HEK293 (cell line): Measurements from ENCODE around the gene RPP30.
A peak's percentile ranks its signal among the peaks of the same experiment; 100 is the strongest.
"Not testable (repeated sequence)": the region's sequence is repeated elsewhere in the genome, so short reads cannot be mapped to it uniquely, and the experiment has no call there.

ENCODE experiments used
- CTCF ChIA-PET: fragments of 350-600 bp; formaldehyde crosslinking; extraction: SDS; loops from one replicate; lab custom pipeline; 2021; ENCODE audit warnings: antibody characterized with exemption; lab: Yijun Ruan, JAX
- POLR2A ChIA-PET: fragments of 300-600 bp; formaldehyde crosslinking; extraction: SDS; loops from one replicate; lab custom pipeline; 2020; ENCODE audit warnings: antibody characterized with exemption, inconsistent platforms; lab: Yijun Ruan, JAX
- H3K27ac ChIP-seq: fragments of 200-500 bp; sonication (Bioruptor generic); 2 replicates; pipeline ENCODE4 v1.5.1; 2014; ENCODE audit warnings: low read depth, low read length, control low read depth, inconsistent platforms; ENCODE audit errors: extremely low read depth
- H3K36me3 ChIP-seq, 2 experiments: fragments of 200-500 bp in 1 of 2; sonication (Bioruptor generic) in 1 of 2; 1 replicate in 1 of 2; 2 replicates in 1 of 2; pipeline ENCODE4 v1.5.1; 2014 to 2017; ENCODE audit warnings: inconsistent platforms in 2 of 2, low read length in 2 of 2; ENCODE audit not compliant: control insufficient read depth in 2 of 2, insufficient read depth in 1 of 2
- H3K4me1 ChIP-seq: fragments of 200-500 bp; sonication (Bioruptor generic); 2 replicates; pipeline ENCODE4 v1.5.1; 2014; ENCODE audit warnings: mild to moderate bottlenecking, low read length, inconsistent platforms; ENCODE audit not compliant: control insufficient read depth, insufficient read depth
- H3K4me3 ChIP-seq: 2 replicates; pipeline ENCODE4 v1.5.1; 2011; ENCODE audit warnings: low read depth, mild to moderate bottlenecking, control low read depth, low read length, moderate library complexity
- H3K9me3 ChIP-seq: fragments of 200-500 bp; sonication (Bioruptor generic); 2 replicates; pipeline ENCODE4 v1.5.1; 2014; ENCODE audit warnings: low read depth, low read length, inconsistent platforms; ENCODE audit not compliant: control insufficient read depth, insufficient read depth
- GLI4 ChIP-seq: fragments of 450-650 bp; formaldehyde crosslinking; IDR thresholded peaks from 2 replicates; pipeline ENCODE4 v1.5.1; 2016; ENCODE audit warnings: missing biosample characterization, missing genetic modification characterization
- KLF1 ChIP-seq: fragments of 450-650 bp; formaldehyde crosslinking; IDR thresholded peaks from 2 replicates; pipeline ENCODE4 v1.5.1; 2016; ENCODE audit warnings: missing biosample characterization, missing genetic modification characterization
- KLF7 ChIP-seq: fragments of 450-650 bp; formaldehyde crosslinking; IDR thresholded peaks from 2 replicates; pipeline ENCODE4 v1.5.1; 2016; ENCODE audit warnings: missing biosample characterization, missing genetic modification characterization, borderline replicate concordance
- PRDM1 ChIP-seq: fragments of 450-650 bp; formaldehyde crosslinking; IDR thresholded peaks from 2 replicates; pipeline ENCODE4; 2016; ENCODE audit warnings: missing biosample characterization, missing genetic modification characterization
- YY2 ChIP-seq: fragments of 450-650 bp; formaldehyde crosslinking; IDR thresholded peaks from 2 replicates; pipeline ENCODE4 v1.5.1; 2016; ENCODE audit warnings: missing biosample characterization, missing genetic modification characterization
- ZBTB1 ChIP-seq: fragments of 450-650 bp; formaldehyde crosslinking; IDR thresholded peaks from 2 replicates; pipeline ENCODE4 v1.5.1; 2016; ENCODE audit warnings: missing biosample characterization, missing genetic modification characterization
- ZBTB8A ChIP-seq: fragments of 450-650 bp; formaldehyde crosslinking; IDR thresholded peaks from 2 replicates; pipeline ENCODE4 v1.5.1; 2016; ENCODE audit warnings: missing biosample characterization, missing genetic modification characterization
- ZNF19 ChIP-seq: fragments of 450-650 bp; formaldehyde crosslinking; IDR thresholded peaks from 2 replicates; pipeline ENCODE4; 2016; ENCODE audit warnings: missing biosample characterization, missing genetic modification characterization, low read depth
- ZNF2 ChIP-seq: fragments of 450-650 bp; formaldehyde crosslinking; IDR thresholded peaks from 2 replicates; pipeline ENCODE4 v1.5.1; 2016; ENCODE audit warnings: missing biosample characterization, missing genetic modification characterization
- ZNF324 ChIP-seq: fragments of 450-650 bp; formaldehyde crosslinking; IDR thresholded peaks from 2 replicates; pipeline ENCODE4 v1.5.1; 2016; ENCODE audit warnings: missing biosample characterization, missing genetic modification characterization
- ZNF473 ChIP-seq: fragments of 450-650 bp; formaldehyde crosslinking; IDR thresholded peaks from 2 replicates; pipeline ENCODE4 v1.5.1; 2017; ENCODE audit warnings: missing biosample characterization, missing genetic modification characterization
- ZNF654 ChIP-seq: fragments of 450-650 bp; formaldehyde crosslinking; IDR thresholded peaks from 2 replicates; pipeline ENCODE4 v1.5.1; 2016; ENCODE audit warnings: low read depth, missing biosample characterization, missing genetic modification characterization
- ZNF664 ChIP-seq: fragments of 450-650 bp; formaldehyde crosslinking; IDR thresholded peaks from 2 replicates; pipeline ENCODE4 v1.5.1; 2016; ENCODE audit warnings: missing biosample characterization, missing genetic modification characterization
- ZNF791 ChIP-seq: fragments of 450-650 bp; formaldehyde crosslinking; IDR thresholded peaks from 2 replicates; pipeline ENCODE4 v1.5.1; 2016; ENCODE audit warnings: missing biosample characterization, missing genetic modification characterization
- ZNF792 ChIP-seq: fragments of 450-650 bp; formaldehyde crosslinking; IDR thresholded peaks from 2 replicates; pipeline ENCODE4 v1.5.1; 2016; ENCODE audit warnings: missing biosample characterization, missing genetic modification characterization
- TF ChIP-seq, protein P1 (sequence below): fragments of 450-650 bp; formaldehyde crosslinking; IDR thresholded peaks from 2 replicates; pipeline ENCODE4 v1.5.1; 2016; ENCODE audit warnings: missing biosample characterization, missing genetic modification characterization
- TF ChIP-seq, protein P2 (sequence below): fragments of 450-650 bp; formaldehyde crosslinking; IDR thresholded peaks from 2 replicates; pipeline ENCODE4 v1.5.1; 2016; ENCODE audit warnings: missing biosample characterization, missing genetic modification characterization
- TF ChIP-seq, protein P3 (sequence below): fragments of 450-650 bp; formaldehyde crosslinking; IDR thresholded peaks from 2 replicates; pipeline ENCODE4 v1.5.1; 2016; ENCODE audit warnings: missing biosample characterization, missing genetic modification characterization
- TF ChIP-seq, protein P4 (sequence below): fragments of 450-650 bp; formaldehyde crosslinking; IDR thresholded peaks from 2 replicates; pipeline ENCODE4 v1.5.1; 2016; ENCODE audit warnings: missing biosample characterization, missing genetic modification characterization
- TF ChIP-seq, protein P5 (sequence below): fragments of 450-650 bp; formaldehyde crosslinking; IDR thresholded peaks from 2 replicates; pipeline ENCODE4 v1.5.1; 2016; ENCODE audit warnings: missing biosample characterization, missing genetic modification characterization

The RPP30 gene

DNA sequence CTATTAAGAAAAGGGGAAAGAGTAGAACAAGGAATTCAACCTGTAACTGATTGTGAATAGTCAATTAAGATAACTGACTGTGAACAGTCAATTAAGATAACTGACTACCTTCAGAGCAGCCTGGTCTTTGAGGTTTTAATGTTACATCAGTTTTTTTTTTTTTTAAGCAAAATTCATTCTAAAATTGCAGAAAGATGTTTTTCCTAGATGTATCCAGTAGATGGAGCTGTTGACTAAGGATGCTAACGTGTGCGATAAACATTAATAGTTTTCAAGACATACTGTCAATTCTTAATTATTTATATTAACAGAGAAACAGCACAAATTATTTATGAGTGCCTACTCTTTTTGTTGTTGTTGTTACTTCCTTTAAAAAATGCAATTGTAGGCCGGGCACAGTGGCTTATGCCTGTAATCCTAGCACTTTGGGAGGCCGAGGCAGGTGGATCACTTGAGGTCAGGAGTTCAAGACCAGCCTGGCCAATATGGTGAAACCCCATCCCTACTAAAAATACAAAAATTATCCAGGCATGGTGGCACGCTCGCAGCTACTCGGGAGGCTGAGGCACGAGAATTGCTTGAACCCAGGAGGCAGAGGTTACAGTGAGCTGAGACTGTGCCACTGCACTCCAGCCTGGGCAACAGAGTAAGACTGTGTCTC is 8.4 kb downstream of the RPP30 start:
- POLR2A ChIA-PET, result interaction anchor here (0.6 to 1.7 kb wide), 3 partner anchors 9 to 537 kb away, joined by 3 to 4 read pairs (median 3); partner anchors contain the start of gene RPP30
- not testable (repeated sequence) for H3K4me3 ChIP-seq, H3K4me1 ChIP-seq, H3K9me3 ChIP-seq, H3K27ac ChIP-seq
- H3K36me3 ChIP-seq, result peaks cover 49 to 88% of the 10 kb centered on the region in 2 experiments
- CTCF ChIA-PET, result interaction anchor here (0.5 to 1.9 kb wide), 49 partner anchors 8 to 1831 kb away, joined by 3 to 32 read pairs (median 4); no protein-coding TSS in a partner anchor
- TF ChIP-seq ZNF654 (tag by site-specific recombination) (peak; percentile 79), ZNF2 (peak; percentile 93)
- TF ChIP-seq, protein P1, sequence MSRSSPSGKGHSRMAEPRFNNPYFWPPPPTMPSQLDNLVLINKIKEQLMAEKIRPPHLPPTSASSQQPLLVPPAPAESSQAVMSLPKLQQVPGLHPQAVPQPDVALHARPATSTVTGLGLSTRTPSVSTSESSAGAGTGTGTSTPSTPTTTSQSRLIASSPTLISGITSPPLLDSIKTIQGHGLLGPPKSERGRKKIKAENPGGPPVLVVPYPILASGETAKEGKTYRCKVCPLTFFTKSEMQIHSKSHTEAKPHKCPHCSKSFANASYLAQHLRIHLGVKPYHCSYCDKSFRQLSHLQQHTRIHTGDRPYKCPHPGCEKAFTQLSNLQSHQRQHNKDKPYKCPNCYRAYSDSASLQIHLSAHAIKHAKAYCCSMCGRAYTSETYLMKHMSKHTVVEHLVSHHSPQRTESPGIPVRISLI (tag by site-specific recombination), result peak; percentile 84

DNA sequence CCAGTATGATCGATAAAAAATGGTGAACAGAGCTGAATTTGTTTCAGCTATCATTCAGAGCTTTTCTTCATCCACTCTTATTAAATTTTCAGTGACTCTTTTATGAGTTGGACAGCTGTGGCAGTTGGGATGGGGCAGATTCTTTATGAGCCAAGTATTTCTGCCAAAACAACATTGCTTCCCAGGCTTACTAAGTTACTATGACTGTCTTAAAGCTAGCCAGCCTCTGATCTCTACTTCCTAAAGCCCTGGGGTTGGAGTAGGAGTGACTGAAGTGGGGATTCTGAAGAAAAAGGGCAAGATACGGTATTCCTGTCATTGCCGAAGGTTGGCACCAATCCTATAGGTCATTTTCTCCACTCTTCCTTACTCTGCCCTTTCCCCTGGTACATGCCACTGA is 12.7 kb downstream of the RPP30 start:
- Histone ChIP-seq H3K4me3 (no peak overlapping the region), H3K27ac (no peak overlapping the region), H3K4me1 (no peaks in the 10 kb centered on the region), H3K9me3 (no peaks in the 10 kb centered on the region)
- CTCF ChIA-PET, result interaction anchor here (0.6 to 1.4 kb wide), 3 partner anchors 27 to 919 kb away, joined by 3 to 5 read pairs (median 4); no protein-coding TSS in a partner anchor
- TF ChIP-seq ZNF791 (tag by site-specific recombination) (no peak), GLI4 (tag by site-specific recombination) (no peak), ZNF792 (tag by site-specific recombination) (no peak), PRDM1 (no peak), ZNF324 (tag by site-specific recombination) (no peak), KLF7 (tag by site-specific recombination) (no peak), ZBTB8A (tag by site-specific recombination) (no peak), ZNF19 (tag by site-specific recombination) (no peak), ZBTB1 (tag by site-specific recombination) (no peak), ZNF664 (tag by site-specific recombination) (no peak), KLF1 (tag by site-specific recombination) (no peak), YY2 (tag by site-specific recombination) (no peak), ZNF473 (tag by site-specific recombination) (no peak)
- TF ChIP-seq, protein P2, sequence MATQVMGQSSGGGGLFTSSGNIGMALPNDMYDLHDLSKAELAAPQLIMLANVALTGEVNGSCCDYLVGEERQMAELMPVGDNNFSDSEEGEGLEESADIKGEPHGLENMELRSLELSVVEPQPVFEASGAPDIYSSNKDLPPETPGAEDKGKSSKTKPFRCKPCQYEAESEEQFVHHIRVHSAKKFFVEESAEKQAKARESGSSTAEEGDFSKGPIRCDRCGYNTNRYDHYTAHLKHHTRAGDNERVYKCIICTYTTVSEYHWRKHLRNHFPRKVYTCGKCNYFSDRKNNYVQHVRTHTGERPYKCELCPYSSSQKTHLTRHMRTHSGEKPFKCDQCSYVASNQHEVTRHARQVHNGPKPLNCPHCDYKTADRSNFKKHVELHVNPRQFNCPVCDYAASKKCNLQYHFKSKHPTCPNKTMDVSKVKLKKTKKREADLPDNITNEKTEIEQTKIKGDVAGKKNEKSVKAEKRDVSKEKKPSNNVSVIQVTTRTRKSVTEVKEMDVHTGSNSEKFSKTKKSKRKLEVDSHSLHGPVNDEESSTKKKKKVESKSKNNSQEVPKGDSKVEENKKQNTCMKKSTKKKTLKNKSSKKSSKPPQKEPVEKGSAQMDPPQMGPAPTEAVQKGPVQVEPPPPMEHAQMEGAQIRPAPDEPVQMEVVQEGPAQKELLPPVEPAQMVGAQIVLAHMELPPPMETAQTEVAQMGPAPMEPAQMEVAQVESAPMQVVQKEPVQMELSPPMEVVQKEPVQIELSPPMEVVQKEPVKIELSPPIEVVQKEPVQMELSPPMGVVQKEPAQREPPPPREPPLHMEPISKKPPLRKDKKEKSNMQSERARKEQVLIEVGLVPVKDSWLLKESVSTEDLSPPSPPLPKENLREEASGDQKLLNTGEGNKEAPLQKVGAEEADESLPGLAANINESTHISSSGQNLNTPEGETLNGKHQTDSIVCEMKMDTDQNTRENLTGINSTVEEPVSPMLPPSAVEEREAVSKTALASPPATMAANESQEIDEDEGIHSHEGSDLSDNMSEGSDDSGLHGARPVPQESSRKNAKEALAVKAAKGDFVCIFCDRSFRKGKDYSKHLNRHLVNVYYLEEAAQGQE, result no peak
- TF ChIP-seq, protein P3, sequence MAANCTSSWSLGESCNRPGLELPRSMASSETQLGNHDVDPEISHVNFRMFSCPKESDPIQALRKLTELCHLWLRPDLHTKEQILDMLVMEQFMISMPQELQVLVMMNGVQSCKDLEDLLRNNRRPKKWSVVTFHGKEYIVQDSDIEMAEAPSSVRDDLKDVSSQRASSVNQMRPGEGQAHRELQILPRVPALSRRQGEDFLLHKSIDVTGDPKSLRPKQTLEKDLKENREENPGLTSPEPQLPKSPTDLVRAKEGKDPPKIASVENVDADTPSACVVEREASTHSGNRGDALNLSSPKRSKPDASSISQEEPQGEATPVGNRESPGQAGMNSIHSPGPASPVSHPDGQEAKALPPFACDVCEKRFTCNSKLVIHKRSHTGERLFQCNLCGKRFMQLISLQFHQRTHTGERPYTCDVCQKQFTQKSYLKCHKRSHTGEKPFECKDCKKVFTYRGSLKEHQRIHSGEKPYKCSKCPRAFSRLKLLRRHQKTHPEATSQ (tag by site-specific recombination), result no peak
- TF ChIP-seq, protein P4, sequence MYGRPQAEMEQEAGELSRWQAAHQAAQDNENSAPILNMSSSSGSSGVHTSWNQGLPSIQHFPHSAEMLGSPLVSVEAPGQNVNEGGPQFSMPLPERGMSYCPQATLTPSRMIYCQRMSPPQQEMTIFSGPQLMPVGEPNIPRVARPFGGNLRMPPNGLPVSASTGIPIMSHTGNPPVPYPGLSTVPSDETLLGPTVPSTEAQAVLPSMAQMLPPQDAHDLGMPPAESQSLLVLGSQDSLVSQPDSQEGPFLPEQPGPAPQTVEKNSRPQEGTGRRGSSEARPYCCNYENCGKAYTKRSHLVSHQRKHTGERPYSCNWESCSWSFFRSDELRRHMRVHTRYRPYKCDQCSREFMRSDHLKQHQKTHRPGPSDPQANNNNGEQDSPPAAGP (tag by site-specific recombination), result no peak
- TF ChIP-seq, protein P5, sequence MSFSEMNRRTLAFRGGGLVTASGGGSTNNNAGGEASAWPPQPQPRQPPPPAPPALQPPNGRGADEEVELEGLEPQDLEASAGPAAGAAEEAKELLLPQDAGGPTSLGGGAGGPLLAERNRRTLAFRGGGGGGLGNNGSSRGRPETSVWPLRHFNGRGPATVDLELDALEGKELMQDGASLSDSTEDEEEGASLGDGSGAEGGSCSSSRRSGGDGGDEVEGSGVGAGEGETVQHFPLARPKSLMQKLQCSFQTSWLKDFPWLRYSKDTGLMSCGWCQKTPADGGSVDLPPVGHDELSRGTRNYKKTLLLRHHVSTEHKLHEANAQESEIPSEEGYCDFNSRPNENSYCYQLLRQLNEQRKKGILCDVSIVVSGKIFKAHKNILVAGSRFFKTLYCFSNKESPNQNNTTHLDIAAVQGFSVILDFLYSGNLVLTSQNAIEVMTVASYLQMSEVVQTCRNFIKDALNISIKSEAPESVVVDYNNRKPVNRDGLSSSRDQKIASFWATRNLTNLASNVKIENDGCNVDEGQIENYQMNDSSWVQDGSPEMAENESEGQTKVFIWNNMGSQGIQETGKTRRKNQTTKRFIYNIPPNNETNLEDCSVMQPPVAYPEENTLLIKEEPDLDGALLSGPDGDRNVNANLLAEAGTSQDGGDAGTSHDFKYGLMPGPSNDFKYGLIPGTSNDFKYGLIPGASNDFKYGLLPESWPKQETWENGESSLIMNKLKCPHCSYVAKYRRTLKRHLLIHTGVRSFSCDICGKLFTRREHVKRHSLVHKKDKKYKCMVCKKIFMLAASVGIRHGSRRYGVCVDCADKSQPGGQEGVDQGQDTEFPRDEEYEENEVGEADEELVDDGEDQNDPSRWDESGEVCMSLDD, result no peak
- TF ChIP-seq, all 188 proteins: peak for 0
- H3K36me3 ChIP-seq, result peaks cover 61 to 87% of the 10 kb centered on the region in 2 experiments
- POLR2A ChIA-PET, result interaction anchor here (0.9 kb wide), 1 partner anchor 12 kb away, joined by 3 read pairs; no protein-coding TSS in a partner anchor
